ENCODE results near the gene CKLF. TPM values are rescaled to one million over a fixed set of nuclear protein-coding genes. Genes with fewer than 3 reads are reported as not detected.
"Not testable (repeated sequence)": the region's sequence is repeated elsewhere in the genome, so short reads cannot be mapped to it uniquely, and the experiment has no call there.

The CKLF gene
- total RNA-seq, 1 donor from 2014 or later, result 102 TPM

DNA sequence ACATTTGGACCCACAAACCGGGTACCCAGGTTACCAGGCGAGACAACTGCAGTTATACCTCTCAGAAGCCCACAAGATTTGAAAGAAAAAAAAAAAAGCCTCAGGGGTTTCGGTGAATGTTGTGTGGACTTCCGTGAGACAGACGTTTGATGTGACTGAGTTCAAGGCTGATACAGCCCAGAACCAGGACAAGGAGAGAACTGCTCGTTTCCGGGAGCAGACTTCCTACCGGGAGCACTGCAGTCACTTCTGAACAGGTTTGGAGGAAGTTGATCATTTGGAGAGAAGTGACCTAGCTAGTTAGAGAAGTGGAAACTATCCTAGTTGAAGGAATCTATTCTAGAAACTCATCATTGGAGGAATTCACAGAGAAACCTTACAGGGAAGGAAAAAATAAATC lies 847 bp downstream of the CKLF start:
- Mint-ChIP-seq H3K27me3 (ENCODE audit: low read depth) (no peaks in the 10 kb centered on the region), H3K27ac (peak overlapping the region; percentile 93), H3K36me3 (ENCODE audit: low read depth) (peaks cover 45% of the 10 kb centered on the region), H3K9me3 (no peaks in the 10 kb centered on the region), H3K4me1 (ENCODE audit: low read depth) (peaks cover 64% of the 10 kb centered on the region), H3K4me3 (ENCODE audit: low read depth) (peak overlapping the region; percentile 98)
- no peak for DNase-seq (ENCODE audit: low spot score)
- intact Hi-C loops (cut with micrococcal nuclease), result loop anchor here (2.0 kb wide), 1 partner anchor 44 kb away; no protein-coding TSS in a partner anchor

DNA sequence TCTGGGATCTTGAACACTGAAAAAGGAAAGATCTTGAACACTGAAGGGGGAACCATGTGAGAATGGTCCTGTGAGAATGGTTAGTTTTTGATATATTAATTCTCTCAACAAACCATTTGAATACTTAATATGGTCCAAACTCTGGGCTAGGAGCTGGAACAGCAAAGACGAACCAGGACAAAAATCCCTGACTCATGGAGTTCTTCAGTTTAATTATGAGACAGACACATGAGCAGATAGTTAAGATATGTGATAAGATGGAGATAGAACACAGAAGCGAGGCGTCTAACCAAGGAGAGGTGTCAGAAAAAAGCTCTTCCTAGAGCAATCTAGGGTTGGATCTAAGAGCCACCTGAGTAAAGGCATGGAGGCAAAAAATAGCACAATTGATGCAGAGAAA lies 1.6 kb downstream of the CKLF start:
- H3K4me3 Mint-ChIP-seq (ENCODE audit: low read depth), result peak overlapping the region; percentile 98
- intact Hi-C loops (cut with micrococcal nuclease), result no loop called here

GRCh38 chr16:66554495-66554894 lies 2.1 kb downstream of the CKLF start:
- no peak for DNase-seq (ENCODE audit: low spot score)
- H3K36me3 Mint-ChIP-seq (ENCODE audit: low read depth), result peaks cover 58% of the 10 kb centered on the region
- intact Hi-C loops (cut with micrococcal nuclease), result no loop called here
- peaks cover 64% of the 10 kb centered on the region for H3K4me1 Mint-ChIP-seq (ENCODE audit: low read depth)
- peak overlapping the region; percentile 98 for H3K4me3 Mint-ChIP-seq (ENCODE audit: low read depth)
- no peak overlapping the region for H3K27ac Mint-ChIP-seq
- no peaks in the 10 kb centered on the region for H3K27me3 Mint-ChIP-seq (ENCODE audit: low read depth)
- H3K9me3 Mint-ChIP-seq, result no peaks in the 10 kb centered on the region

More for the DNA sequence above, 1.6 kb downstream of the CKLF start:
- Mint-ChIP-seq H3K27ac (no peak overlapping the region), H3K36me3 (ENCODE audit: low read depth) (peaks cover 53% of the 10 kb centered on the region), H3K9me3 (no peaks in the 10 kb centered on the region), H3K27me3 (ENCODE audit: low read depth) (no peaks in the 10 kb centered on the region), H3K4me1 (ENCODE audit: low read depth) (peaks cover 62% of the 10 kb centered on the region)
- no peak for DNase-seq (ENCODE audit: low spot score)

DNA sequence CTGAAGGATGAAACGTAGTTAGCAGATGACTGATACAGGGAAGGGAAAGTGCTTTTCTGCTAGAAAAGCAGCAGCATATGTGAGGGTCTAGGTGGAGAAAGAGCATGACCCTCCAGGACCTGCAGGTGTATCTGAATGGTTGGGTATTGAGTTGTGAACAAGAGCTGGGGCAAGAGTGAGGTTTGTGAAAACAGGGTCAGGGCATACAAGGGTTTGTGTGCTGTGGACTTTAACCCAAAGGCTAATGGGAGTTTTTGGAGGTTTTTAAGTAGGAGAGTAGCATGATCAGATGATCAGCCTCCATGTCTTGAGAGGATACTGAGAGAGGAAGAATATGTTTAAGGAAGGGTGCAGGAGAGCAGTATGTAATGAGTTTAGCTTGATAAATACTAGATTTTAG lies 7.7 kb downstream of the CKLF start:
- no peaks in the 10 kb centered on the region for H3K27me3 Mint-ChIP-seq (ENCODE audit: low read depth)
- H3K36me3 Mint-ChIP-seq (ENCODE audit: low read depth), result peaks cover 71% of the 10 kb centered on the region
- no peaks in the 10 kb centered on the region for H3K9me3 Mint-ChIP-seq
- no peak overlapping the region for H3K4me3 Mint-ChIP-seq (ENCODE audit: low read depth)
- DNase-seq (ENCODE audit: low spot score), result no peak
- intact Hi-C loops (cut with micrococcal nuclease), result no loop called here
- H3K4me1 Mint-ChIP-seq (ENCODE audit: low read depth), result peaks cover 65% of the 10 kb centered on the region
- H3K27ac Mint-ChIP-seq, result peak overlapping the region; percentile 8

- H3K9me3 Mint-ChIP-seq, result no peaks in the 10 kb centered on the region
- intact Hi-C loops (cut with micrococcal nuclease), result loop anchor here (2.0 kb wide), 1 partner anchor 27 kb away; no protein-coding TSS in a partner anchor
- no peak overlapping the region for H3K4me3 Mint-ChIP-seq (ENCODE audit: low read depth)
- H3K36me3 Mint-ChIP-seq (ENCODE audit: low read depth), result peaks cover 72% of the 10 kb centered on the region
- peaks cover 52% of the 10 kb centered on the region for H3K4me1 Mint-ChIP-seq (ENCODE audit: low read depth)
- no peaks in the 10 kb centered on the region for H3K27me3 Mint-ChIP-seq (ENCODE audit: low read depth)
- DNase-seq (ENCODE audit: low spot score), result no peak
- H3K27ac Mint-ChIP-seq, result peak overlapping the region; percentile 72
Measured at GRCh38 chr16:66561381-66562080, 9.2 kb downstream of the CKLF start.

GRCh38 chr16:66562409-66562808 lies 10.0 kb downstream of the CKLF start:
- Mint-ChIP-seq H3K36me3 (ENCODE audit: low read depth) (peaks cover 79% of the 10 kb centered on the region), H3K4me1 (ENCODE audit: low read depth) (peaks cover 52% of the 10 kb centered on the region), H3K4me3 (ENCODE audit: low read depth) (no peak overlapping the region), H3K27me3 (ENCODE audit: low read depth) (no peaks in the 10 kb centered on the region), H3K27ac (peak overlapping the region; percentile 58), H3K9me3 (no peaks in the 10 kb centered on the region)
- intact Hi-C loops (cut with micrococcal nuclease), result loop anchor here (2.0 kb wide), 1 partner anchor 26 kb away; no protein-coding TSS in a partner anchor
- DNase-seq (ENCODE audit: low spot score), result no peak

DNA sequence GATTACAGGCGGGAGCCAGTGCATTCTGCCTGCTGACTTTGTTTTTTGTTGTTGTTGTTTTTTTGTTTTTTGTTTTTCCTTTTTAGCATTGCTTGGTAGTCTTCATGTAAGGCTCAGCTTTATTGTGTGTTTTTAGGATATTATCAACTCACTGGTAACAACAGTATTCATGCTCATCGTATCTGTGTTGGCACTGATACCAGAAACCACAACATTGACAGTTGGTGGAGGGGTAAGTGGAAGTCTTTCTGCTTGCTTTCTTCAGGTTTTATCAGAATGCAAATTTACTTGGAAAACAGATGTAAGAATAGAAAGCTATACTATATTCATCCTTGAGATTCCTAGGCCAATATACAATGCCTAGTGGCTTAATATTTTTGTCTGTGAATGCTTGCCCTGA lies 10.6 kb downstream of the CKLF start:
- Mint-ChIP-seq H3K27me3 (ENCODE audit: low read depth) (no peaks in the 10 kb centered on the region), H3K4me1 (ENCODE audit: low read depth) (peaks cover 53% of the 10 kb centered on the region), H3K4me3 (ENCODE audit: low read depth) (no peak overlapping the region), H3K27ac (peak overlapping the region; percentile 81), H3K36me3 (ENCODE audit: low read depth) (peaks cover 81% of the 10 kb centered on the region), H3K9me3 (no peaks in the 10 kb centered on the region)
- intact Hi-C loops (cut with micrococcal nuclease), result loop anchor here (1.0 to 2.0 kb wide), 2 partner anchors 11 to 26 kb away; partner anchors contain the start of gene CKLF
- DNase-seq (ENCODE audit: low spot score), result no peak

DNA sequence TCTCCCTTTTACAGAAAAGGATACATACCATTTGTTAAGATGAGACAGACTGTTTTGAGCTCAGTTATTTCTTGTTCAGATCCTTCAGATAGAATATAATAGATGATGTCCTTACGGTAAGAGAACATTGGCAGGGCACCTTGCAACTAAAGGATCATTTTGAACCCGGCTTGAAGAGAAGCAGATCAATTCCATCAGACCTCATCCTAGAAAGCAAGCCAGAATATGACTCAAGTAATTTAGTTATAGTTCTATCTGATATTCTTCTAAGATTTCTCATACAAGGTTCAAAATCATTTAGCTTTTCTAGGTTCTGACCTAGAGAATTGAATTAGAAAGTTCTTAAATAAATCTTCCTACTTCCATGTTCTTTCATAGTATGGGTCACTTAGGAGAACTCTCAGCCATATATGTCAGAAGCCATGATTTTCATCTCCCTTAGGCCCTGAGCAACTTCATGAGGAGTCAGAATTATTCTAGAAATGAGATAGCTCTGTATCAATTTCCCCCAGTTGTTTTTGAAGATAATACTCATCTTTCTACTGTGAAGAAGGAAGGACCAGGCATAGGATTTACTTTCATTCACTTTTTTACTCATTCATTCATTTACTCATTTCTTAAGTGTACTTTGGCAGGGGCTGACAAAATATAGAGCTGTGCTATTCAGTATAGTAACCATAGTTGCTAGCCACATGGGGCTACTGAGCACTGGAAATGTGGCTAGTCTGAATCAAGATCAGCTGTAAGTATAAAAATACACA lies 11.4 kb downstream of the CKLF start:
- peak overlapping the region; percentile 81 for H3K27ac Mint-ChIP-seq
- no peaks in the 10 kb centered on the region for H3K9me3 Mint-ChIP-seq
- no peak for DNase-seq (ENCODE audit: low spot score)
- no peak overlapping the region for H3K4me3 Mint-ChIP-seq (ENCODE audit: low read depth)
- H3K36me3 Mint-ChIP-seq (ENCODE audit: low read depth), result peaks cover 75% of the 10 kb centered on the region
- peaks cover 47% of the 10 kb centered on the region for H3K4me1 Mint-ChIP-seq (ENCODE audit: low read depth)
- no peaks in the 10 kb centered on the region for H3K27me3 Mint-ChIP-seq (ENCODE audit: low read depth)
- intact Hi-C loops (cut with micrococcal nuclease), result loop anchor here (1.0 to 2.0 kb wide), 3 partner anchors 11 to 41 kb away; partner anchors contain the start of gene CKLF

- DNase-seq (ENCODE audit: low spot score), result no peak
- no peaks in the 10 kb centered on the region for H3K27me3 Mint-ChIP-seq (ENCODE audit: low read depth)
- no peak within 1 kb of the TSS for H3K4me3 Mint-ChIP-seq (ENCODE audit: low read depth)
- H3K27ac Mint-ChIP-seq, result peak within 1 kb of the TSS; percentile 24
- H3K4me1 Mint-ChIP-seq (ENCODE audit: low read depth), result peaks cover 32% of the 10 kb centered on the region
- peaks cover 71% of the 10 kb centered on the region for H3K36me3 Mint-ChIP-seq (ENCODE audit: low read depth)
- H3K9me3 Mint-ChIP-seq, result no peaks in the 10 kb centered on the region
- intact Hi-C loops (cut with micrococcal nuclease), result no loop called here
Measured at GRCh38 chr16:66566051-66566901, 13.9 kb downstream of the CKLF start, which contains the start of gene CMTM1. TSS of gene CMTM1 (plus strand) at chr16:66566439. CDS start at chr16:66566514, 75 bp downstream.

DNA sequence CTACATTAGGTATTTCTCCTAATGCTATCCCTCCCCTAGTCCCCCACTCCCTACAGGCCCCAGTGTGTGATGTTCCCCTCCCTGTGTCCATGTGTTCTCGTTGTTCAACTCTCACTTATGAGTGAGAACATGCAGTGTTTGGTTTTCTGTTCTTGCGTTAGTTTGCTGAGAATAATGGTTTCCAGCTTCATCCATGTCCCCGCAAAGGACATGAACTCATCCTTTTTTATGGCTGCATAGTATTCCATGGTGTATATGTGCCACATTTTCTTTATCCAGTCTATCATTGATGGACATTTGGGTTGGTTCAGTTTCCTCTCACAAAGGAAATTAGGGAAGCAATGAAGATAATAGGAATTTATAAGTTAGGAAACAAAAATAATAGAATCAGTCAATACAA lies 14.9 kb downstream of the CKLF start:
- H3K36me3 Mint-ChIP-seq (ENCODE audit: low read depth), result peaks cover 75% of the 10 kb centered on the region
- not testable (repeated sequence) for H3K27ac Mint-ChIP-seq

GRCh38 chr16:66568355-66568754 lies 16.0 kb downstream of the CKLF start:
- Mint-ChIP-seq H3K4me1 (ENCODE audit: low read depth) (peaks cover 20% of the 10 kb centered on the region), H3K36me3 (ENCODE audit: low read depth) (peaks cover 70% of the 10 kb centered on the region), H3K9me3 (no peaks in the 10 kb centered on the region), H3K4me3 (ENCODE audit: low read depth) (no peak overlapping the region), H3K27me3 (ENCODE audit: low read depth) (no peaks in the 10 kb centered on the region), H3K27ac (no peak overlapping the region)
- intact Hi-C loops (cut with micrococcal nuclease), result no loop called here
- DNase-seq (ENCODE audit: low spot score), result no peak

More for the DNA sequence above, 14.9 kb downstream of the CKLF start:
- H3K4me3 Mint-ChIP-seq (ENCODE audit: low read depth); DNase-seq (ENCODE audit: low spot score); intact Hi-C loops (cut with micrococcal nuclease); H3K9me3 Mint-ChIP-seq; H3K27me3 Mint-ChIP-seq (ENCODE audit: low read depth): not testable (repeated sequence)
- peaks cover 29% of the 10 kb centered on the region for H3K4me1 Mint-ChIP-seq (ENCODE audit: low read depth)

GRCh38 chr16:66569131-66569530 lies 16.8 kb downstream of the CKLF start:
- intact Hi-C loops (cut with micrococcal nuclease), result no loop called here
- H3K9me3 Mint-ChIP-seq, result no peaks in the 10 kb centered on the region
- DNase-seq (ENCODE audit: low spot score), result no peak
- H3K36me3 Mint-ChIP-seq (ENCODE audit: low read depth), result peaks cover 63% of the 10 kb centered on the region
- no peak overlapping the region for H3K4me3 Mint-ChIP-seq (ENCODE audit: low read depth)
- peaks cover 13% of the 10 kb centered on the region for H3K4me1 Mint-ChIP-seq (ENCODE audit: low read depth)
- H3K27ac Mint-ChIP-seq, result no peak overlapping the region
- no peaks in the 10 kb centered on the region for H3K27me3 Mint-ChIP-seq (ENCODE audit: low read depth)

Measured in activated T-helper 2 cell treated with anti-CD3 and anti-CD28 coated beads, Interferon-gamma antibody, Interleukin-2, Interleukin-4, amounts not matched to agents 10 μg/mL and 5 μg/mL and 100 μg/mL, durations not matched to agents 14 hours and 24 hours and 36 hours (primary cell).